CD1c-positive myeloid dendritic cell (primary cell): ENCODE results near the gene IGSF9B.

Source experiments
- DNase-seq: peaks from one replicate; pipeline ENCODE4 v3.0.0-alpha.2; 2016; ENCODE audit errors: extremely low spot score

IGSF9B gene

GRCh38 chr11:133860151-133860550 is 96.6 kb downstream of the IGSF9B start:
- no peak for DNase-seq
